NCI-H1092 (cell line): ENCODE data around the gene HOXD11.

Source experiments
- DNase-seq: peaks from one replicate; lab custom pipeline; 2025; lab: John Stamatoyannopoulos, UW

Gene HOXD11

DNA sequence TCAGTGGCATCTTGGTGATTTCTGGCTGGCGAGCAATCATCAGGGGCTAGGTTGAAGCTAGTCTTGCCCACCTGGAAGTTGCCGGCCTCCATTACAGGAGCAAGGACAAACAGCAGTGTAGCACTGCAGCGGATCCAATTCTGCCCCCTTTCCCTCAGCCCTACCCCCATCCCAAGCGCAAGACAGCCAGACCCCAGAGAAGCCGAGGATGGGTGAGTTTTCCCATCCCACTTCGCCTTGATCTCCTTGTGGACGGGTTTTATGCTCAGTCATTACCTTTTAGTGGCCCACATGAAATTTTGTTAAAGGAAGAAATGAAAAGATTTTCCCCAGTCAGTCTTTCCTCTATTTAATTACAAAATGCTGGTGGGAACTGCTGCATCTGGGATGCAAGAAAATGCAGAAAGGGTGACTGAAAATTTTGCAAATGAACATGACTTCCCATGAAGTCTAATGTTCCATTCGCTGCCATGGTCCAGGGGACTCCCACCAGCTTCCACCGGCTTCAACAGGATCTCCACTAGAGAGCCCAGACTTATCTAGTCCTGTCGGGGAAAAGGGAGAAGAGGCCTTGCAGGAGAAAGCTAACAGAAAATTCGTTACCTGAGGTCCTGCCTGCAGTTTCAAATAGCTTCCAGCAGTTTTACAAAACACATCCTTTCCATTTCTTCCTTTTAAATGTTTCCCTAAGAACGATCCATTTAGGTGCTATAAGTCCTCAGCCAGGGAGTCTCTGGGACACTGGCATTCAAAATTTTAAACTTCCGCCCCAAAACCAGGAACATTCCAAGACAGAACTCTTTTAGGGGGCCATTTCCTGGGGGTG lies 13.5 kb downstream of the HOXD11 start:
- no peak for DNase-seq

GRCh38 chr2:176121190-176122051 lies 14.3 kb downstream of the HOXD11 start:
- no peak for DNase-seq

GRCh38 chr2:176122052-176122682 lies 15.1 kb downstream of the HOXD11 start:
- DNase-seq = no peak

GRCh38 chr2:176122683-176123410 lies 15.8 kb downstream of the HOXD11 start, which contains the start of gene HOXD9:
Gene HOXD9, plus strand, starts transcription at chr2:176122719. Its CDS starts 50 bp downstream, at chr2:176122769.
- peak; percentile 50 for DNase-seq

DNA sequence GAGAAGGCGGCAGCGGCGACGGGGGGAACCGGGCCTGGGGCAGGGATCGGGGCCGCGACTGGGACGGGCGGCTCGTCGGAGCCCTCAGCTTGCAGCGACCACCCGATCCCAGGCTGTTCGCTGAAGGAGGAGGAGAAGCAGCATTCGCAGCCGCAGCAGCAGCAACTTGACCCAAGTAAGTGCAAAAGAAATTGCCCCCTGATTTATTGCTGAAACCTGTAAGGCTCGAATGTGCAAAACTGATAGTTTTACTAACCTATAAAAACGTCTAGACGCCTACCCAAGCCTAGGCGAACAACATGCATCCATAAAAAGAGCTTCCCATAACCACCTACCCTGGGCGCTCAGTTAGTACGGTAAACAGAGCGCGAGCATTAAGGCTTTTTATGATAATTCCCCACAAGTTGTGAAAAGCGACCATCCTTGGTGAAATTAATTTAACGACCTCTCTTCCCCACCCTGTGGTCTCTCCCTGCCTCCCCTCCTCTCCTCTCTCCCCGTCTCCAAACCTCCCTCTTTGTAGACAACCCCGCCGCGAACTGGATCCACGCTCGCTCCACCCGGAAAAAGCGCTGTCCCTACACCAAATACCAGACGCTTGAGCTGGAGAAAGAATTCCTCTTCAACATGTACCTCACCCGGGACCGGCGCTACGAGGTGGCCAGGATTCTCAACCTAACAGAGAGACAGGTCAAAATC lies 16.5 kb downstream of the HOXD11 start:
- DNase-seq = no peak

DNA sequence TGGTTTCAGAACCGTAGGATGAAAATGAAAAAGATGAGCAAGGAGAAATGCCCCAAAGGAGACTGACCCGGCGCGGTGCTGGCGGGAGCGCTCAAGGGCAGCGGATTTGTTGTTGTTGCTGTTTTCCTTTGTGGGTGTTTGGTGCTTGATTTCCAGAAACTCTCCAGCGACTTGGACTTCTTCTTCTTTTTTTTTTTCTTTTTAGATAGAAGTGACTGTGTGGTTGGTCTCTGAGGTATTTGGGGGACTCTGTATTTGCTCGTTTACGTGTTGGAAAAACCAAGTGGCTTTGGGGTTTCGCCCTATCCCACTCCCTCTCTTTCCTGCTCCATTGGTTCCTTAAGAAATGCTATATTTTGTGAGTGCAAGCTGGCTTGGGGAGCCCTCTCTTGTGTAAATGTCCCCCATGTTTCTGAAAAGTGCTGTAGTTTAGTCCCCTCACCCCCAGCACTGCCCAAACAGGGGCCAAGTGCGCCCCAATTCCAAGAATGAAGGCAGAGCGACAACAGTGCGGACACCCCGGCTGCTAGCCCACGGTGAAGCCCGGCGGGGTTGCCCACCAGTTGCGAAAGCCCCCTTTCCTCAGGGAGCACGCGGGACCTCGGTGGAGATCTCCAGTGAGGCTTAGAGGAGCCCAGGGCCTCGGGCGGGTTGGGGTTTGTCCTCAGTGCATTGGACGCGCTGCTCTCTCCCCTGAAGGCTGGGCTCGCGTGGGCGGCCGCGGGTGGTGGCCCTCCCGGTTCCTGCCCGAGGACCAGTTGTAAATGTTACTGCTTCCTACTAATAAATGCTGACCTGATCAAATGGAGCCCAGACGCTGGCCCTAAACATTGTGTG lies 17.2 kb downstream of the HOXD11 start:
- DNase-seq = no peak

- DNase-seq = no peak
Observed at GRCh38 chr2:176124947-176125771, 18.1 kb downstream of the HOXD11 start.

DNA sequence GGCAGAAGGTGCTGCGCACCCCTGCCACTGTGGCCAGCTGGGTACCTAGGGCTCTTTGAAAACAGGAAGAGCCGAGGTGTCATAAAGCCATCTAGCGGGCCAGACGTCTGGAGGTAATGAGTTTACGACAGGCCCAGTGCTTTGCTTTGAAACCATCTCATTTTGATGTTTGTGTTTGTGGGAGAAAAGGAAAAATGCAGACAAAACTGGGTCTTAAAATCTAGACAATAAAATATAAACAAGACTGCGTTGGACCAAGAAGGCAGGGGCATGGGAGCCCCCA lies 18.6 kb downstream of the HOXD11 start:
- DNase-seq = no peak

GRCh38 chr2:176126929-176127773 lies 20.1 kb downstream of the HOXD11 start:
- DNase-seq = peak; percentile 58

GRCh38 chr2:176127774-176128072 lies 20.6 kb downstream of the HOXD11 start:
- no peak for DNase-seq

GRCh38 chr2:176128172-176128981 lies 21.3 kb downstream of the HOXD11 start:
- no peak for DNase-seq

DNA sequence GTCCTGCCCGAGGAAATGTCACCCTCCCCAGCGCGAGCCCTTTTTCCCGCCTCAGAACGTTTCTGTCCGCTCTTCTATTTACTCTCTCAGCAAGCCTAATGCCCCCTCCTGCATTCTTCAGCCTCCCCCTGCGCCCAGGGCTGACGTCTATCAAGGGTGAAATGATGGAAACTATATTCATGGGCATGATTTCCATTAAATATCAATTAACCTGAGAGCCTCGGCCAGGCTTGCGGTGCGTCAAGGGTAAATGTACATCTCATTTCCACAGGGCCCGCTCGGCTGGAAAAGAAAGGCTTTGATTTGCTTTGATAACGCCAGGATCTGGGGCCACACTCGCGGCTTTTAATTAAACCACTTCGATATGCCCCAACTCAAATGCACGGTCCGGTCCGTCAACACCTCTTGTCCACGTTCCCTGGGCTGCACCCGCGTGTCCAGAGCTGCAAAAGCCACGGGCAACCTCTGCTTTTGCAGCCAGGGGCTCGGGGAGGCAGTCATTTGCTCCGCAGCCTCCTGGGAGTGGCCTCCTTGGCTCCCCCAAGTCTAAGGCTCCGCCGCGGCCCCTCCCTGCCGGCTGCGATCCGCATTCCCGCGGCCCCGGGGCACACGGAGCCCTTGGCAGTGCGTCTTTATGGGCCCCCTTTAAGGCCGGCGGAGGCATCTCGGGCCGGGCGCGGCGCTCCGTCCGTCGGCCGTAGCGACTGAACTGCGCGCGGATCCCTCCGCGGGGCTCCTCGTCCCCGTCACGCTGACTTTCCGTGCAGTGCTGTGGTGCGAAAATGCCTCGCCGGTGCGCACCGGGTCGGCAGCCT lies 22.1 kb downstream of the HOXD11 start, which contains the start of gene HOXD8:
Gene HOXD8, plus strand, starts transcription at position 724 of the 815 bp plus-strand sequence. CDS start 662 bp downstream, outside the sequence.
- peak; percentile 69 for DNase-seq

- DNase-seq = no peak
Observed at GRCh38 chr2:176129813-176130146, 22.7 kb downstream of the HOXD11 start.

DNA sequence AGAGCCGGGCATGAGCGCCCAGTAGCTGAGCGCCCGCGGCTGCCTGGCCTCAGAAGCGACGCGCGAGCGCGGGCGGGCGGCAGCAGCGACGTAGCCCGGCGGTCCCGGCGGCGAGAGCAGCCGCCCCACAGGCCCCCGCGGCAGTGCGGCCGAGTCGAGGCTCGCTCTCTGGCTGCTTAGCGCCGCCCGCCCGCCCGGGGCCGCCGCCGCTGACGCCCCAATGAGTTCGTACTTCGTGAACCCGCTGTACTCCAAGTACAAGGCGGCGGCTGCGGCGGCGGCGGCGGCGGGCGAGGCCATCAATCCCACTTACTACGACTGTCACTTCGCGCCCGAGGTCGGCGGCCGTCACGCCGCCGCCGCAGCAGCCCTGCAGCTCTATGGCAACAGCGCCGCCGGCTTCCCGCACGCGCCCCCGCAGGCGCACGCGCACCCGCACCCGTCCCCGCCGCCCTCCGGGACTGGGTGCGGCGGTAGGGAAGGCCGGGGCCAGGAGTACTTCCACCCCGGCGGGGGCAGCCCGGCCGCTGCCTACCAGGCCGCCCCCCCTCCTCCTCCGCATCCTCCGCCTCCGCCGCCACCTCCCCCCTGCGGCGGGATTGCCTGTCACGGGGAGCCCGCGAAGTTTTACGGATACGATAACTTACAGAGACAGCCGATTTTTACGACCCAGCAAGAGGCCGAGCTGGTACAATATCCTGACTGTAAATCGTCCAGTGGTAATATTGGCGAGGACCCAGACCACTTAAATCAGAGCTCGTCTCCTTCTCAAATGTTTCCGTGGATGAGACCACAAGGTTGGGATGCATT lies 23.3 kb downstream of the HOXD11 start:
- no peak for DNase-seq

- no peak for DNase-seq
Observed at GRCh38 chr2:176130957-176131847, 24.1 kb downstream of the HOXD11 start.
